GM19240 (cell line): ENCODE measurements around the gene SYT13.
A peak's percentile ranks its signal among the peaks of the same experiment; 100 is the strongest.
"Not testable (repeated sequence)": the region's sequence is repeated elsewhere in the genome, so short reads cannot be mapped to it uniquely, and the experiment has no call there.

Experiments used
- DNase-seq: peaks from one replicate; pipeline ENCODE4 v3.0.0; 2011; ENCODE audit warnings: low spot score; ENCODE audit not compliant: insufficient read length

The SYT13 gene

GRCh38 chr11:45249372-45249771 is 36.8 kb downstream of the SYT13 start:
- not testable (repeated sequence) for DNase-seq

GRCh38 chr11:45248501-45249011 is 37.6 kb downstream of the SYT13 start:
- no peak for DNase-seq

- no peak for DNase-seq
Observed at GRCh38 chr11:45247433-45247832, 38.7 kb downstream of the SYT13 start.

- no peak for DNase-seq
Observed at GRCh38 chr11:45246241-45246640, 39.9 kb downstream of the SYT13 start.

- no peak for DNase-seq
Observed at GRCh38 chr11:45245218-45246045, 40.7 kb downstream of the SYT13 start.

GRCh38 chr11:45243967-45244366 is 42.2 kb downstream of the SYT13 start:
- DNase-seq = no peak

GRCh38 chr11:45239733-45240132 is 46.4 kb downstream of the SYT13 start:
- DNase-seq = no peak

- DNase-seq = no peak
Observed at GRCh38 chr11:45238724-45239123, 47.4 kb downstream of the SYT13 start.

- DNase-seq = no peak
Observed at GRCh38 chr11:45237711-45238315, 48.3 kb downstream of the SYT13 start.

- DNase-seq = no peak
Observed at GRCh38 chr11:45234306-45235006, 51.7 kb downstream of the SYT13 start.

- DNase-seq = no peak
Observed at GRCh38 chr11:45233804-45234170, 52.4 kb downstream of the SYT13 start.

GRCh38 chr11:45233121-45233803 is 52.9 kb downstream of the SYT13 start:
- DNase-seq = peak; percentile 80

GRCh38 chr11:45232341-45233080 is 53.6 kb downstream of the SYT13 start:
- no peak for DNase-seq

- no peak for DNase-seq
Observed at GRCh38 chr11:45229401-45230020, 56.6 kb downstream of the SYT13 start.

GRCh38 chr11:45227836-45228235 is 58.3 kb downstream of the SYT13 start:
- DNase-seq = no peak

GRCh38 chr11:45226901-45227300 is 59.2 kb downstream of the SYT13 start:
- no peak for DNase-seq

GRCh38 chr11:45225961-45226871 is 59.9 kb downstream of the SYT13 start:
- no peak for DNase-seq

GRCh38 chr11:45225277-45225676 is 60.9 kb downstream of the SYT13 start:
- no peak for DNase-seq

GRCh38 chr11:45224766-45225165 is 61.4 kb downstream of the SYT13 start:
- no peak for DNase-seq
